Measurements from ENCODE around the gene WASF3.

- TF ChIP-seq TAF1 (IDR thresholded peaks at IDR 0.05; ENCODE audit: low read depth, low read length) (no peak), POLR2AphosphoS5 (IDR thresholded peaks at IDR 0.05; ENCODE audit: low read depth, low read length) (no peak), POLR2A (IDR thresholded peaks at IDR 0.05; ENCODE audit: low read depth, low read length) (no peak)
These were observed 3.6 kb downstream of the WASF3 start for GRCh38 chr13:26561067-26561466.
